ENCODE results near the gene LUZP4.
"Not testable (repeated sequence)": the region's sequence is repeated elsewhere in the genome, so short reads cannot be mapped to it uniquely, and the experiment has no call there.

Gene LUZP4

GRCh38 chrX:115337491-115338144, 48.1 kb downstream of the LUZP4 start:
- no peak for DNase-seq

DNA sequence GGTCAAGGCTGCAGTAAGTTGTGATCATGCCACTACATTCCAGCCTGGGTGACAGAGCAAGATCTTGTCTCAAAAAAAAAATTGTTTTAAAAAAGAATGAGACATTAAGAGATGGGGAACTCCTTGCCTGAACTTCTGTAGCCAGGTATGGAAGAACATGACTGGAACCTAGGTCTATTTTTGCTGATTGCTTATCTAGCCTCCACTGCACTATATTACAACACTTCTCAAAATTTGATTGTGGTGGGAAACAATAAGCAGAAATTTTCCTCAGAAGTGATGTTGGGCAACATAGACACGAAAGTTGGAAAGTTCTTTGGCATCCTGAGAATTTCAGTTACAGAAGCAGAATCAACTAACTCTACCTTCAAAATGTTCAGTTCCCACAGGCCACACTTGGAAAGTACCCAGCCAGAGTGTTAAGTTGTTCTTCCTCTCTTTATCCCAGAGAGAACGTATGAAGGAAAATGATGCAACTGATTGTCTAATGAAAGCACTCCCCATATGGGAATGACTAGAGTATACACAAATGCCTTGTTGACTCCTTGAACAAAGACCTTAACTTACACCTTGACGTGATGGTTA, 50.0 kb downstream of the LUZP4 start:
- DNase-seq, result no peak

- no peak for DNase-seq
These were observed 51.9 kb downstream of the LUZP4 start for GRCh38 chrX:115341421-115341820.

GRCh38 chrX:115344885-115345614, 55.5 kb downstream of the LUZP4 start:
- DNase-seq, result peak; percentile 6 to 53

DNA sequence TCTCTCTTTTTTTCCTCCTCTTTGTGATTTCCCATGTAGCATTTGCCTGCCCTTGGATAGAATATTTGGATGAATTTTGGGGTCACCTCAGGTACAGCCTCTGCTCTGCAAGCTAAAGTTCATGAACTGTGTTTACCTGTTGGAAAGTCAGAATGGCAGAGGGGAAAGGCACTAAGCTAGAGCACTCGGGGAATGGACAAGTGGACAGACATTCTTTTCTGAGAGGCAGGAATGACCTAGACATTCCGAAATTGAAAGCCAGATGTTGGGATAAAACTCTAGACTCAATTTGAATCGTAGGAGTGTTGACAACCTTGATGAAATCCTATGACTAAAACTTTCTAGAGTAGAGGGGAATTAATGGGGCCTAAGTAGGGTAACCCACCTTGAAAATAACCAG, 56.1 kb downstream of the LUZP4 start:
- no peak for DNase-seq

DNA sequence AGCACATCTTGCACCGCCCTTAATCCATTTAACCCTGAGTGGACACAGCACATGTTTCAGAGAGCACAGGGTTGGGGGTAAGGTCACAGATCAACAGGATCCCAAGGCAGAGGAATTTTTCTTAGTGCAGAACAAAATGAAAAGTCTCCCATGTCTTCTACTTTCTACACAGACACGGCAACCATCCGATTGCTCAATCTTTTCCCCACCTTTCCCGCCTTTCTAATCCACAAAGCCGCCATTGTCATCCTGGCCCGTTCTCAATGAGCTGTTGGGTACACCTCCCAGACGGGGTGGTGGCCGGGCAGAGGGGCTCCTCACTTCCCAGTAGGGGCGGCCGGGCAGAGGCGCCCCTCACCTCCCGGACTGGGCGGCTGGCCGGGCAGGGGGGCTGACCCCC, 57.2 kb downstream of the LUZP4 start:
- DNase-seq, result not testable (repeated sequence)

DNA sequence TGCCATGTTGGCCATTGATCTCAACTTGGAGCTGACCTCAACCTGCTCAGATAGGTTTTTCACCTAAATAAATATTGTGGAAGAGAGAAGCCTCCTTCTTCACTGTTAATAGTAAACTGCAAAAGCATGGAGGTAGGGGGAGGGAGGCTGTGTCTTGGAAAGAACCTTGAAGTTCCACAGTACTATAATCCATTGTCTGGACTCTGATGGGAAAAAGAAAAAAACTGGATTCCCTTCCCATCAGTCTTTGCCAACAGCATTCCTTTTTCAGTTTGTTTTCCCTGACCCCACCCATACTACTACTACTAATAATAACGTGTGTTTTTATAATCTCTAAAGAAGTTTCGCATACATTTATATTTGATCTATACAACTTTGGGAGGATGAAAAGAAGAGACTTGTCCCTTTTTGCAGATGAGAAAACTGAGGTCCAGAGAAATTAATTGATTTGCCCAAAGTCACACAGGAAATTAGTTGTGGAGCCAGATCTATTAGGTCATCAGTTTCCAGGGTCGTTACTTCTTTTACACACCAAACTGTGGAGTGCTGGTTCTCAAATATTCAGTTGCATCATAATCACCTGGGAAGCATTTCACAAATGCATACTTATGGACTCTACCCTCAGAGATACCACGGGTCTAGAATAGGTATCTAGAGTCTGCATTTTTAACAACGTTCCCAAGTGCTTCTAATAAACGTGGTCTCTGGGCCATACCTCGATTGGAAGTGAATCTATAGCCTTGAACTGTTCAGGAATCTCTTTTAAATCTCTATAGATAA, 59.1 kb downstream of the LUZP4 start:
- no peak for DNase-seq

GRCh38 chrX:115350711-115351381, 61.3 kb downstream of the LUZP4 start:
- no peak for DNase-seq

- no peak for DNase-seq
These were observed 66.9 kb downstream of the LUZP4 start for GRCh38 chrX:115356369-115356768.
